ENCODE data around the gene GPS1.

Gene GPS1

GRCh38 chr17:82020572-82021106 lies 31.1 kb upstream of the GPS1 start:
- Histone ChIP-seq H3K27ac (ENCODE audit: low read depth, low read length) (no peak overlapping the region), H3K9me3 (ENCODE audit: control insufficient read depth in 5 of 5, low read length in 5 of 5) (no peaks in the 10 kb centered on the region), H3K9ac (ENCODE audit: low read length in 5 of 5) (no peak overlapping the region), H3K4me3 (ENCODE audit: low read depth in 1 of 5, low read length in 5 of 5) (no peak overlapping the region), H3K4me1 (ENCODE audit: control insufficient read depth in 5 of 5, insufficient read depth in 5 of 5, low read length in 5 of 5) (peaks cover 6 to 35% (median 31%) of the 10 kb centered on the region in 5 donors), H3K36me3 (ENCODE audit: control insufficient read depth in 5 of 5, insufficient read depth in 5 of 5, low read length in 5 of 5) (peaks cover 0 to 22% (median 11%) of the 10 kb centered on the region in 5 donors), H3K27me3 (ENCODE audit: control insufficient read depth in 5 of 5, insufficient read depth in 4 of 5, low read length in 5 of 5) (peaks cover 0 to 2% (median 0%) of the 10 kb centered on the region in 5 donors)

DNA sequence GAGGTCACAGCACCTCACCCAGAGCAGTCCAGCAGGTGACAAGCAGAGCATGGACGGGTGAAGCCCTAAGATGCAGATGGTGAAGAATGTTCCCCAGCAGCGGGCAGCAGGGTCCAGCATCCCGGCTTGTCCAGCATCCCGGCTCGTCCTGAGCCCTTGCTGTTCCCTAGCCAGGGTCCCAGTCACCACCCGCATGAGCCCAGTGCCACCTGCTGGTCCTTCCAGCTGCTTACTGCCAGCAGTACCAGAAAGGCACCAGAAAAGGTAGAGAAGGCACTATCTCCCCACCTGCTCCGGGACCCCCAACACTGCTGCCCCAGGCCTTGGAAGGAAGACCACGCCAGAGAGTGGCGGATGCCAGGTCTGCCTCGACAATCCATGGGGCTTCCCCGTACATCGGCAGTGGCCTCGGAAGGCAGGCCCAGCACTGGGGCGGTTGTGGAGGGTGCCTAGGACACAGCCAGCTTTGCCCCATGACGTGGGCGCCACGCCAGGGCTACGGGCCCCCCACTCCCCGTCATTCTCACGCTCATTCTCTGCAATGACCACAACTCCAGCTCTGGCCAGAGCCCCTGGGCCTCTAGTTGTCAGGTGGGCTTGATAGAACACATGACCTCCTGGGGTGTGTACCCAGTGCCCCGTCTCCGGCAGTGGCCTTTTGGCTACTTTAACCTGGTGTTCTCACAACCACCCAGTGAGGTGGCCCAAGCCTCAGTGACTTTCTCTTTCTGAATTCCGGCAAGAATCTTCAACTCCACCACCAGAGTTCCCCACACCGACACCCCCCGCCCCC lies 30.4 kb upstream of the GPS1 start:
- Histone ChIP-seq H3K9ac (ENCODE audit: low read length in 5 of 5) (peak overlapping the region in 4 of 5 donors; percentile 72 to 85 (median 74)), H3K4me1 (ENCODE audit: control insufficient read depth in 5 of 5, insufficient read depth in 5 of 5, low read length in 5 of 5) (peaks cover 6 to 35% (median 31%) of the 10 kb centered on the region in 5 donors), H3K27me3 (ENCODE audit: control insufficient read depth in 5 of 5, insufficient read depth in 4 of 5, low read length in 5 of 5) (peaks cover 0 to 2% (median 0%) of the 10 kb centered on the region in 5 donors), H3K4me3 (ENCODE audit: low read depth in 1 of 5, low read length in 5 of 5) (peak overlapping the region in 4 of 5 donors; percentile 54 to 84 (median 82)), H3K9me3 (ENCODE audit: control insufficient read depth in 5 of 5, low read length in 5 of 5) (no peaks in the 10 kb centered on the region), H3K27ac (ENCODE audit: low read depth, low read length) (no peak overlapping the region), H3K36me3 (ENCODE audit: control insufficient read depth in 5 of 5, insufficient read depth in 5 of 5, low read length in 5 of 5) (peaks cover 0 to 22% (median 11%) of the 10 kb centered on the region in 5 donors)

DNA sequence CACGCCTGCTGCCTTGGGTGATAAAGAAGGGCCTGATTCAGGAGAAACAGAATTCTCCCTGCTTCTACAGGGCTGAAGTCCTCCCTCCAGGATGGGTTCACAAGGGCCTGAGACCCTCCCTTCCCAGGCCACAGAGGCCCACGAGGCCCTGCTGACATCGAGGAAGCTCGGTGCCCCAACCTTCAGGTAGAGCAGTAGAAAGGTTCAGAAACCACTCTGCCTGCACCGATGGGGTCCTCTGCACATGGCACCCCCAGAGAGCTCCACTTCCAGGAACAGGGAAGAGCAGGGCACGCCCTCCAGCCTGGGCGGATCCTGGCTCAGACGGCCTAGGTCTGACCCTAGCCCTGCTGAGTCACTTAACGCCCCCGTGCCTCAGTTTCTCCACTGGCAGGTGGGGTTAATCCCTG lies 29.8 kb upstream of the GPS1 start:
- H3K27me3 ChIP-seq (ENCODE audit: control insufficient read depth in 5 of 5, insufficient read depth in 4 of 5, low read length in 5 of 5): peaks cover 0 to 2% (median 0%) of the 10 kb centered on the region in 5 donors
- no peaks in the 10 kb centered on the region for H3K9me3 ChIP-seq (ENCODE audit: control insufficient read depth in 5 of 5, low read length in 5 of 5)
- H3K36me3 ChIP-seq (ENCODE audit: control insufficient read depth in 5 of 5, insufficient read depth in 5 of 5, low read length in 5 of 5): peaks cover 0 to 22% (median 11%) of the 10 kb centered on the region in 5 donors
- H3K27ac ChIP-seq (ENCODE audit: low read depth, low read length): no peak overlapping the region
- peak overlapping the region; percentile 54 to 84 (median 81) for H3K4me3 ChIP-seq (ENCODE audit: low read depth in 1 of 5, low read length in 5 of 5)
- H3K4me1 ChIP-seq (ENCODE audit: control insufficient read depth in 5 of 5, insufficient read depth in 5 of 5, low read length in 5 of 5): peaks cover 6 to 35% (median 31%) of the 10 kb centered on the region in 5 donors
- H3K9ac ChIP-seq (ENCODE audit: low read length in 5 of 5): peak overlapping the region in 4 of 5 donors; percentile 72 to 85 (median 74)

GRCh38 chr17:82022310-82022980 lies 29.3 kb upstream of the GPS1 start, which contains the start of gene CENPX:
CENPX (minus strand) TSS chr17:82022878; CDS start chr17:82022861, 17 bp downstream.
- Histone ChIP-seq H3K9me3 (ENCODE audit: control insufficient read depth in 5 of 5, low read length in 5 of 5) (no peaks in the 10 kb centered on the region), H3K4me1 (ENCODE audit: control insufficient read depth in 5 of 5, insufficient read depth in 5 of 5, low read length in 5 of 5) (peaks cover 6 to 35% (median 31%) of the 10 kb centered on the region in 5 donors), H3K9ac (ENCODE audit: low read length in 5 of 5) (peak within 1 kb of the TSS in 4 of 5 donors; percentile 72 to 85 (median 74)), H3K27me3 (ENCODE audit: control insufficient read depth in 5 of 5, insufficient read depth in 4 of 5, low read length in 5 of 5) (peaks cover 0 to 2% (median 0%) of the 10 kb centered on the region in 5 donors), H3K36me3 (ENCODE audit: control insufficient read depth in 5 of 5, insufficient read depth in 5 of 5, low read length in 5 of 5) (peaks cover 0 to 21% (median 10%) of the 10 kb centered on the region in 5 donors), H3K4me3 (ENCODE audit: low read depth in 1 of 5, low read length in 5 of 5) (peak within 1 kb of the TSS; percentile 54 to 85 (median 81)), H3K27ac (ENCODE audit: low read depth, low read length) (no peak within 1 kb of the TSS)

- Histone ChIP-seq H3K9ac (ENCODE audit: low read length in 5 of 5) (peak within 1 kb of the TSS in 4 of 5 donors; percentile 72 to 85 (median 74)), H3K4me3 (ENCODE audit: low read depth in 1 of 5, low read length in 5 of 5) (peak within 1 kb of the TSS; percentile 54 to 85 (median 81)), H3K4me1 (ENCODE audit: control insufficient read depth in 5 of 5, insufficient read depth in 5 of 5, low read length in 5 of 5) (peaks cover 6 to 35% (median 31%) of the 10 kb centered on the region in 5 donors), H3K27me3 (ENCODE audit: control insufficient read depth in 5 of 5, insufficient read depth in 4 of 5, low read length in 5 of 5) (peaks cover 0 to 2% (median 0%) of the 10 kb centered on the region in 5 donors), H3K27ac (ENCODE audit: low read depth, low read length) (no peak within 1 kb of the TSS), H3K36me3 (ENCODE audit: control insufficient read depth in 5 of 5, insufficient read depth in 5 of 5, low read length in 5 of 5) (peaks cover 0 to 17% (median 9%) of the 10 kb centered on the region in 5 donors), H3K9me3 (ENCODE audit: control insufficient read depth in 5 of 5, low read length in 5 of 5) (no peaks in the 10 kb centered on the region)
These were observed 28.7 kb upstream of the GPS1 start, which contains the start of gene LRRC45 for GRCh38 chr17:82022981-82023446. LRRC45 (plus strand) TSS chr17:82023305; CDS start chr17:82023644, 339 bp downstream.

GRCh38 chr17:82023447-82024241 lies 28.1 kb upstream of the GPS1 start:
- peaks cover 0 to 2% (median 0%) of the 10 kb centered on the region in 5 donors for H3K27me3 ChIP-seq (ENCODE audit: control insufficient read depth in 5 of 5, insufficient read depth in 4 of 5, low read length in 5 of 5)
- H3K9me3 ChIP-seq (ENCODE audit: control insufficient read depth in 5 of 5, low read length in 5 of 5): no peaks in the 10 kb centered on the region
- no peak overlapping the region for H3K27ac ChIP-seq (ENCODE audit: low read depth, low read length)
- H3K36me3 ChIP-seq (ENCODE audit: control insufficient read depth in 5 of 5, insufficient read depth in 5 of 5, low read length in 5 of 5): peaks cover 0 to 11% (median 3%) of the 10 kb centered on the region in 5 donors
- H3K4me1 ChIP-seq (ENCODE audit: control insufficient read depth in 5 of 5, insufficient read depth in 5 of 5, low read length in 5 of 5): peaks cover 6 to 35% (median 31%) of the 10 kb centered on the region in 5 donors
- peak overlapping the region; percentile 45 to 85 (median 76) for H3K4me3 ChIP-seq (ENCODE audit: low read depth in 1 of 5, low read length in 5 of 5)
- H3K9ac ChIP-seq (ENCODE audit: low read length in 5 of 5): peak overlapping the region in 4 of 5 donors; percentile 22 to 83 (median 58)

DNA sequence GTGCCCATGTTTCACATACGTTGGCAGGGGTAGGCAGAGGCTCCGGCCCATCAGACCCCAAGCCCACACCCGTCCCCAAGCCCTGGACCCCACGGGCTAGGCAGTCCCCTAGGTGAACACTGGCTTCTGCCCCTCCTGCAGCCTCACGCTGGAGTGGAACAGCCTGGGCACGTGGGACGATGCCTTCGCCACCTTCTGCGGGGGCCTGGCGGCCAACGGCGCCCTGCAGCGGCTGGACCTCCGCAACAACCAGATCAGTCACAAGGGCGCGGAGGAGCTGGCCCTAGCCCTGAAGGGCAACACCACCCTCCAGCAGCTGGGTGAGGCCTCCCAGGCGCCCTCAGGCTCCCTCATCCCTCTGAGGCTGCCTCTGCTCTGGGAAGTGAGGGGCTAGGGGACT lies 26.8 kb upstream of the GPS1 start:
- H3K27ac ChIP-seq (ENCODE audit: low read depth, low read length): no peak overlapping the region
- no peaks in the 10 kb centered on the region for H3K9me3 ChIP-seq (ENCODE audit: control insufficient read depth in 5 of 5, low read length in 5 of 5)
- no peak overlapping the region for H3K4me3 ChIP-seq (ENCODE audit: low read depth in 1 of 5, low read length in 5 of 5)
- peaks cover 3 to 36% (median 32%) of the 10 kb centered on the region in 5 donors for H3K4me1 ChIP-seq (ENCODE audit: control insufficient read depth in 5 of 5, insufficient read depth in 5 of 5, low read length in 5 of 5)
- H3K27me3 ChIP-seq (ENCODE audit: control insufficient read depth in 5 of 5, insufficient read depth in 4 of 5, low read length in 5 of 5): no peaks in the 10 kb centered on the region
- no peak overlapping the region for H3K9ac ChIP-seq (ENCODE audit: low read length in 5 of 5)
- H3K36me3 ChIP-seq (ENCODE audit: control insufficient read depth in 5 of 5, insufficient read depth in 5 of 5, low read length in 5 of 5): peaks cover 0 to 7% (median 0%) of the 10 kb centered on the region in 5 donors

GRCh38 chr17:82025401-82026107 lies 26.1 kb upstream of the GPS1 start:
- no peaks in the 10 kb centered on the region for H3K27me3 ChIP-seq (ENCODE audit: control insufficient read depth in 5 of 5, insufficient read depth in 4 of 5, low read length in 5 of 5)
- no peak overlapping the region for H3K27ac ChIP-seq (ENCODE audit: low read depth, low read length)
- H3K4me1 ChIP-seq (ENCODE audit: control insufficient read depth in 5 of 5, insufficient read depth in 5 of 5, low read length in 5 of 5): peaks cover 3 to 38% (median 38%) of the 10 kb centered on the region in 5 donors
- H3K9ac ChIP-seq (ENCODE audit: low read length in 5 of 5): no peak overlapping the region
- H3K9me3 ChIP-seq (ENCODE audit: control insufficient read depth in 5 of 5, low read length in 5 of 5): no peaks in the 10 kb centered on the region
- no peak overlapping the region for H3K4me3 ChIP-seq (ENCODE audit: low read depth in 1 of 5, low read length in 5 of 5)
- peaks cover 0 to 7% (median 0%) of the 10 kb centered on the region in 5 donors for H3K36me3 ChIP-seq (ENCODE audit: control insufficient read depth in 5 of 5, insufficient read depth in 5 of 5, low read length in 5 of 5)

All from subcutaneous abdominal adipose tissue (tissue), 5 donors.